Osteocyte (in vitro differentiated cells): Measurements from ENCODE around the gene CCDC13. TPM values are rescaled to one million over a fixed set of nuclear protein-coding genes. Genes with fewer than 3 reads are reported as not detected.

Experiments
- DNase-seq: peaks from one replicate; pipeline ENCODE4 v3.0.0; 2021; ENCODE audit warnings: mixed read lengths; ENCODE audit not compliant: unreplicated experiment; ENCODE audit errors: extremely low spot score
- H3K27ac Mint-ChIP-seq: one replicate; pipeline ENCODE4 v1.8.0; 2021; ENCODE audit warnings: mild to moderate bottlenecking, mixed read lengths; ENCODE audit not compliant: unreplicated experiment
- H3K27me3 Mint-ChIP-seq: one replicate; pipeline ENCODE4 v1.8.0; 2021; ENCODE audit warnings: mixed read lengths; ENCODE audit not compliant: unreplicated experiment
- H3K36me3 Mint-ChIP-seq: one replicate; pipeline ENCODE4 v1.8.0; 2021; ENCODE audit warnings: mixed read lengths; ENCODE audit not compliant: unreplicated experiment
- H3K4me1 Mint-ChIP-seq: one replicate; pipeline ENCODE4 v1.8.0; 2021; ENCODE audit warnings: mixed read lengths; ENCODE audit not compliant: unreplicated experiment
- H3K4me3 Mint-ChIP-seq: one replicate; pipeline ENCODE4 v1.8.0; 2021; ENCODE audit warnings: mild to moderate bottlenecking, moderate library complexity, mixed read lengths; ENCODE audit not compliant: unreplicated experiment
- H3K9me3 Mint-ChIP-seq: one replicate; pipeline ENCODE4 v1.8.0; 2021; ENCODE audit warnings: mixed read lengths; ENCODE audit not compliant: unreplicated experiment
- total RNA-seq: library from RNA; stranded (reverse); gene quantifications from 2 replicates; pipeline ENCODE4 v1.2.1, GENCODE V29; 2021
- TF ChIP-seq, protein P1 (sequence below): fragments of 200-600 bp; sonication (generic); IDR thresholded peaks from 2 replicates; pipeline ENCODE4 v1.5.0; 2021; ENCODE audit warnings: antibody characterized with exemption, mild to moderate bottlenecking, moderate library complexity

The CCDC13 gene
- total RNA-seq, 1 donor from 2014 or later, result 0.30 TPM

DNA sequence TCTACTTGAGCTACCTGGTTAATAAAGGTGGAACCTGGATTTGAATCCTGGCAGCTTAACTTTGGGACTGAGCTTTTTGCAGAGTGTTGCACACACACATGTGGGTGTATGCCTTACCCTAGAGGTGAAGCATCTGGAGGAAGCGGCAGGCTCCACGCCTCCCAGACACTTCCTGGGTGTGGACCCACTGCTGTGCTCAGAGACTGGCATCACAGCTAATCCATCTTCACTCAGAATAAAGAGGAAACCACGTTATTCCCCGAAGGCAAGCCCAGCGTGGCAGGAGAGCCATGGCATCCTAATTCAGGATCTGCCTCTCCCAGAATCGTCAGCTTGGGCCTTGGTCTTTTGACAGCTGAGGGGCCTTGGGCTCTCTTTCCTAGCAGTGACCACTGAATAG is 25.5 kb downstream of the CCDC13 start:
- Mint-ChIP-seq H3K36me3 (no peaks in the 10 kb centered on the region), H3K4me3 (no peak overlapping the region), H3K4me1 (peaks cover 17% of the 10 kb centered on the region), H3K9me3 (no peaks in the 10 kb centered on the region), H3K27me3 (no peaks in the 10 kb centered on the region), H3K27ac (no peak overlapping the region)
- TF ChIP-seq, protein P1, sequence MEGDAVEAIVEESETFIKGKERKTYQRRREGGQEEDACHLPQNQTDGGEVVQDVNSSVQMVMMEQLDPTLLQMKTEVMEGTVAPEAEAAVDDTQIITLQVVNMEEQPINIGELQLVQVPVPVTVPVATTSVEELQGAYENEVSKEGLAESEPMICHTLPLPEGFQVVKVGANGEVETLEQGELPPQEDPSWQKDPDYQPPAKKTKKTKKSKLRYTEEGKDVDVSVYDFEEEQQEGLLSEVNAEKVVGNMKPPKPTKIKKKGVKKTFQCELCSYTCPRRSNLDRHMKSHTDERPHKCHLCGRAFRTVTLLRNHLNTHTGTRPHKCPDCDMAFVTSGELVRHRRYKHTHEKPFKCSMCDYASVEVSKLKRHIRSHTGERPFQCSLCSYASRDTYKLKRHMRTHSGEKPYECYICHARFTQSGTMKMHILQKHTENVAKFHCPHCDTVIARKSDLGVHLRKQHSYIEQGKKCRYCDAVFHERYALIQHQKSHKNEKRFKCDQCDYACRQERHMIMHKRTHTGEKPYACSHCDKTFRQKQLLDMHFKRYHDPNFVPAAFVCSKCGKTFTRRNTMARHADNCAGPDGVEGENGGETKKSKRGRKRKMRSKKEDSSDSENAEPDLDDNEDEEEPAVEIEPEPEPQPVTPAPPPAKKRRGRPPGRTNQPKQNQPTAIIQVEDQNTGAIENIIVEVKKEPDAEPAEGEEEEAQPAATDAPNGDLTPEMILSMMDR, result no peak
- DNase-seq, result no peak

DNA sequence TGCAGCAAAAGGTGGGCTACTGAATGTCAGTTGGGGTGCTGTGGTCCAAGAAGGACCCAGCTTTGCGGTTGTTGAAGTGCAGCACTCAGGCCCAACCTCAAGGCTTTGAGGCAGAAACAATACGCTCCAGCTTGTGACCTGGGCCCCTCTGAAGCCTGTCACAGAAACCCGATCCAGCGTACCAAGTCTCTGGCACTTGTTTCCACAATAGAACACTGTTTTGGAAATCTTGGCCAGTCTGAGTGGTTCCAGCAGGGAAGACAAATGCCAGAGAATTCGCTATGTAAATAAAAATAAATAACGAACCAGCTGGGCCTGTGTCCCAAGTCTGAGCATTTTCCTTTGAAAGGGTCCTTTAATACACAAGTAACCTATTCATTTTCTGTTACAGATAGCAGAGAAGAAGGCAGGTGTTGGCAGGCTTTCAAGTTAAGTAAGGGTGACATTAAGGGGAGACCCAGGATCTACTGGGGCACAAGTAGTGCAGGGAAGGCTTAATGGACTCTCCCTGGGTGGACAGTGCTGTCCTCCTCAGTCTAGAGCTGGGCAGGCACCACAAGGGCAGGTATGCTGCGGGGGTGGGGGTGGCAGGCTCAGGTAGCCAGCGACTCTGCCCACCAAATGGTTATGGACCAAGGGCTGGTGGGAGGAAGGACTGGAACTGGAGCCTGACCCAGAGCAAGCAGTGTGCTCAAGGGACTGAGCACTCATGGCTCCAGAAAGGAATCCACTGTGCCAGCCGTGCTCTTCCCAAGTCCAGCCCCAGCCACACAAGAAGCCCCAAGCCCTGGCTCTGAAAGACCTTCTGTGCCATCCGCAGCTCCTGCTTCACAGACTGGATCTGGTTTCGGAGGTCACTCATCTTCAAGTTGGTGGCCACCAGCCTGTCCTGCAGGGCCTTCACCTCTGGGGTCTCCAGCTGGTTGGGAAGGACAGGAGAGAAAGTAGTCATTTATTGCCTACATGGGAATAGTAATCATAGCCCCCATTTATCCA is 26.3 kb downstream of the CCDC13 start:
- H3K4me3 Mint-ChIP-seq, result no peak overlapping the region
- no peaks in the 10 kb centered on the region for H3K36me3 Mint-ChIP-seq
- peak; percentile 44 for DNase-seq
- TF ChIP-seq, protein P1, result no peak
- H3K27ac Mint-ChIP-seq, result no peak overlapping the region
- no peaks in the 10 kb centered on the region for H3K27me3 Mint-ChIP-seq
- peaks cover 17% of the 10 kb centered on the region for H3K4me1 Mint-ChIP-seq
- H3K9me3 Mint-ChIP-seq, result no peaks in the 10 kb centered on the region

DNA sequence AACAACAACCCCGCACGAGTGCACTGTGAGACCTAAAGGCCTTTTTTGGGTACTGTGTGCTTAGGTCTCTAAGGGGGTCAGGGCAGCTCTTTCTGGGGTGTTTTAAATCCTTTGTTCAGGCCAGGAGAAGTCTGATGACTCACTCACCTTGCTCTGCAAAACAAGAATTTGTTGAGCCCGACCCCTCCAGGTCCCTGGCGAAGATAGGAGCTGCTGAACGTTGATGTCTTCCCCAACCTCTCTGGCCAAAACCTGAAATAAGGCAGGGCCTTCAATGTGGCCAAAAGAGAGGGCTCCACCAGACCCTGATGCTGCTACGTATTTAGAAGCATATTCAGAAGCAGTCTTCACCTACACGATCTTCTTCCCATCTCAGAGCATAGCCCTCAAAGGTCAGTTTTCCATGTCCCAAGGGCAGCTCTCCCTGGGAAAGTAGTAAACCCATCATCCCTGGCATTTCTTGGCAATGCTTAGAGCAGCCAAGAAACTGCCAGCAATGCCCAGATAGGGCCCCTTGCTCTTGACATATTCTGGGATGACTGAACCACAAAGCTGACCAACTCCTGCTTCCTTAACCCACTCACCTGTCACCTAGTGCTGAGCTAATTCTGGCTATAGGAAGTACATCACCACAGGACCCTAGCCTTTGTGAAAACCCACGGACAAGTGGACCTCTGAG is 27.1 kb downstream of the CCDC13 start:
- no peaks in the 10 kb centered on the region for H3K9me3 Mint-ChIP-seq
- H3K4me3 Mint-ChIP-seq, result no peak overlapping the region
- H3K36me3 Mint-ChIP-seq, result no peaks in the 10 kb centered on the region
- TF ChIP-seq, protein P1, result no peak
- no peak overlapping the region for H3K27ac Mint-ChIP-seq
- DNase-seq, result peak; percentile 51
- no peaks in the 10 kb centered on the region for H3K27me3 Mint-ChIP-seq
- H3K4me1 Mint-ChIP-seq, result peaks cover 17% of the 10 kb centered on the region

DNA sequence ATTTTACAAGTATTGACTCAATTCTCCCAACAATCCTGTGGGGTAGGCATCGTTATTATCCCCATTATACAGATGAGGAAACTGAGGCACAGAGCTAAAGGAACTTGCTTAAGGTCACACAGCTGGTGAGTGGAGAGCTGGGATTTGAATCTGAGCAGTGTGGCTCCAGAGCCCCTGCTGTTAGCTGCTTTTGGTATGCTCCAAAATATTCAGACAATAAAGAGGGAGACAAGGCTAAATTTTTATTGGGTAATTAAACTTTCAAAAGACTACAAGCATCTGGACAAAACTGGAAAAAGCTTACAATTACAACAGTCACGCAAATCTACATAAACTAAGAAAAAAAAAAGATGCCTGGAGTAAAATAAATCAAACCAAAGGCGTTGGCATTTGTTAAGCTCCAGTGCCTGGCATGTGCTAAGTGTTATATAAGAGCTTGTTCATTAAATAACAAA is 27.7 kb downstream of the CCDC13 start:
- no peaks in the 10 kb centered on the region for H3K36me3 Mint-ChIP-seq
- no peak overlapping the region for H3K27ac Mint-ChIP-seq
- H3K4me3 Mint-ChIP-seq, result no peak overlapping the region
- H3K9me3 Mint-ChIP-seq, result no peaks in the 10 kb centered on the region
- no peak for DNase-seq
- no peaks in the 10 kb centered on the region for H3K27me3 Mint-ChIP-seq
- TF ChIP-seq, protein P1, result no peak
- H3K4me1 Mint-ChIP-seq, result peaks cover 17% of the 10 kb centered on the region
